ENCODE results near the gene CCDC186. TPM values are rescaled to one million over a fixed set of nuclear protein-coding genes. Genes with fewer than 3 reads are reported as not detected.

CCDC186 gene
- total RNA-seq, 1 experiment from 2014 or later, result 32.7 TPM

GRCh38 chr10:114135476-114135875 is 38.5 kb downstream of the CCDC186 start (continued):
- TF ChIP-seq CTCF (IDR thresholded peaks at IDR 0.05) (no peak), ATF3 (CRISPR knock-in tag; conservative IDR thresholded peaks at IDR 0.05) (no peak), NFATC4 (CRISPR knock-in tag; IDR thresholded peaks at IDR 0.05) (no peak), JAZF1 (CRISPR knock-in tag; IDR thresholded peaks at IDR 0.05) (no peak), PREB (CRISPR knock-in tag; IDR thresholded peaks at IDR 0.05; ENCODE audit: borderline replicate concordance) (no peak), CDX4 (CRISPR knock-in tag; IDR thresholded peaks at IDR 0.05; ENCODE audit: borderline replicate concordance) (no peak)

GRCh38 chr10:114131094-114131493 is 42.9 kb downstream of the CCDC186 start:
- Mint-ChIP-seq H3K4me1 (no peaks in the 10 kb centered on the region), H3K27me3 (ENCODE audit: low read depth) (no peaks in the 10 kb centered on the region; the same call in 1 of the 2 replicates), H3K36me3 (peaks cover 68% of the 10 kb centered on the region), H3K27ac (no peak overlapping the region), H3K9me3 (no peaks in the 10 kb centered on the region), H3K4me3 (no peak overlapping the region)
- CTCF ChIA-PET, result no interaction called here
- POLR2A ChIA-PET, result no interaction called here
- DNase-seq (ENCODE audit: low spot score) (no peak), ATAC-seq (no peak)
- no peak for TF ChIP-seq NR2C2 (CRISPR knock-in tag; IDR thresholded peaks at IDR 0.05)
- TF ChIP-seq SMAD3 (CRISPR knock-in tag; IDR thresholded peaks at IDR 0.05; ENCODE audit: borderline replicate concordance), result no peak
- TF ChIP-seq USF1 (CRISPR knock-in tag; IDR thresholded peaks at IDR 0.05), result no peak

- no peak for DNase-seq (ENCODE audit: low spot score)
- Mint-ChIP-seq H3K4me3 (no peak overlapping the region), H3K4me1 (peaks cover 4% of the 10 kb centered on the region; the same call in 1 of the 2 replicates), H3K27me3 (ENCODE audit: low read depth) (no peaks in the 10 kb centered on the region), H3K36me3 (peaks cover 10% of the 10 kb centered on the region), H3K9me3 (no peaks in the 10 kb centered on the region), H3K27ac (no peak overlapping the region)
- ChIA-PET CTCF (interaction anchor here (1.1 kb wide), 1 partner anchor 140 kb away, joined by 3 read pairs; no protein-coding TSS in a partner anchor), POLR2A (no interaction called here)
- ATAC-seq, result no peak
- no peak for TF ChIP-seq ZNF512 (CRISPR knock-in tag; IDR thresholded peaks at IDR 0.05; ENCODE audit: borderline replicate concordance)
- no peak for TF ChIP-seq CDX4 (CRISPR knock-in tag; IDR thresholded peaks at IDR 0.05; ENCODE audit: borderline replicate concordance)
- no peak for TF ChIP-seq CREB1 (CRISPR knock-in tag; IDR thresholded peaks at IDR 0.05)
- no peak for TF ChIP-seq NFE2L1 (CRISPR knock-in tag; IDR thresholded peaks at IDR 0.05)
- TF ChIP-seq SOX15 (CRISPR knock-in tag; IDR thresholded peaks at IDR 0.05), result no peak
- TF ChIP-seq MAX (CRISPR knock-in tag; IDR thresholded peaks at IDR 0.05), result no peak
- TF ChIP-seq ERG (CRISPR knock-in tag; IDR thresholded peaks at IDR 0.05), result no peak
- no peak for TF ChIP-seq ZBTB43 (CRISPR knock-in tag; IDR thresholded peaks at IDR 0.05)
- TF ChIP-seq GRHL2 (CRISPR knock-in tag; IDR thresholded peaks at IDR 0.05; ENCODE audit: insufficient replicate concordance, severe bottlenecking), result no peak
- TF ChIP-seq CTCF (IDR thresholded peaks at IDR 0.05), result no peak
Observed at GRCh38 chr10:114121031-114121430, 53.0 kb downstream of the CCDC186 start.
